NCI-H226 (cell line): Measurements from ENCODE around the gene TBC1D3E.
"Not testable (repeated sequence)": the region's sequence is repeated elsewhere in the genome, so short reads cannot be mapped to it uniquely, and the experiment has no call there.

ENCODE experiments used
- DNase-seq: peaks from one replicate; pipeline ENCODE4 v3.0.0-alpha.2; 2015

Gene TBC1D3E

GRCh38 chr17:38127651-38128050 is at the start of gene TBC1D3E:
TSS of gene TBC1D3E (plus strand) at chr17:38127951. CDS start at chr17:38129496, 1,545 bp downstream.
- DNase-seq = not testable (repeated sequence)

GRCh38 chr17:38087344-38087743 is 40.4 kb upstream of the TBC1D3E start:
- not testable (repeated sequence) for DNase-seq

- not testable (repeated sequence) for DNase-seq
These were observed 39.6 kb upstream of the TBC1D3E start for GRCh38 chr17:38088120-38088519.

- DNase-seq = not testable (repeated sequence)
These were observed 33.6 kb upstream of the TBC1D3E start for GRCh38 chr17:38094059-38094694.

- not testable (repeated sequence) for DNase-seq
These were observed 28.5 kb upstream of the TBC1D3E start for GRCh38 chr17:38099262-38099661.

GRCh38 chr17:38119829-38120228 is 7.9 kb upstream of the TBC1D3E start:
- not testable (repeated sequence) for DNase-seq

GRCh38 chr17:38134860-38135259 is 7.1 kb downstream of the TBC1D3E start:
- not testable (repeated sequence) for DNase-seq
